Thyroid gland (tissue), 4 donors: ENCODE data around the gene ATP2A1. TPM values are rescaled to one million over a fixed set of nuclear protein-coding genes. Genes with fewer than 3 reads are reported as not detected.

ENCODE experiments used
- DNase-seq, 2 donors: peaks; one replicate each; pipeline ENCODE4 v3.0.0-alpha.2; 2019
- H3K27ac ChIP-seq, 3 donors: fragments of 200-600 bp; sonication (generic); 1 replicate in 2 of 3; 2 replicates in 1 of 3; pipeline ENCODE4 v1.5.1; 2016 to 2019; ENCODE audit warnings: mild to moderate bottlenecking in 1 of 3, moderate library complexity in 1 of 3
- H3K27me3 ChIP-seq: fragments of 200-600 bp; sonication (generic); one replicate; pipeline ENCODE4 v1.5.1; 2019
- H3K36me3 ChIP-seq, 2 donors: fragments of 200-600 bp; sonication (generic); one replicate each; pipeline ENCODE4 v1.5.1; 2016 to 2019
- H3K4me1 ChIP-seq, 2 donors: fragments of 200-600 bp; sonication (generic); one replicate each; pipeline ENCODE4 v1.5.1; 2017 to 2019
- H3K4me3 ChIP-seq, 3 donors: fragments of 200-600 bp; sonication (generic); replicated peaks in 1 of 3; 1 replicate in 2 of 3; 2 replicates in 1 of 3; pipeline ENCODE4 v1.5.1; 2016; ENCODE audit warnings: mild to moderate bottlenecking in 1 of 3
- H3K9me3 ChIP-seq: fragments of 200-600 bp; sonication (generic); one replicate; pipeline ENCODE4 v1.5.1; 2017
- CTCF ChIP-seq, 6 experiments: fragments of 200-600 bp in 3 of 6; fragments of 450-650 bp in 3 of 6; sonication (generic) in 3 of 6; IDR thresholded peaks; one replicate each; pipeline ENCODE4 v1.5.1; 2016 to 2019; ENCODE audit warnings: antibody characterized with exemption in 6 of 6, mild to moderate bottlenecking in 2 of 6, inconsistent platforms in 1 of 6, moderate library complexity in 1 of 6
- POLR2A ChIP-seq, 2 donors: fragments of 450-650 bp; IDR thresholded peaks; one replicate each; pipeline ENCODE4 v1.6.1; 2017; ENCODE audit warnings: antibody characterized with exemption in 2 of 2, mild to moderate bottlenecking in 2 of 2, moderate library complexity in 1 of 2
- WGBS, 2 donors: methylation state at CpG; one replicate each; pipeline ENCODE4 v1.1.5; 2017; 5-methylcytosine and 5-hydroxymethylcytosine counted together
- intact Hi-C: fragments of 100-400 bp; cut with DNase I; formaldehyde crosslinking; loops from one replicate; pipeline ENCODE4 v1.15.1; 2023
- total RNA-seq, 4 donors: library from RNA; depleted of rRNA; stranded (reverse); fragments of >200 nt; gene quantifications; one replicate each; pipeline ENCODE4 v1.2.3, GENCODE V29; 2016

Gene ATP2A1
- total RNA-seq, 4 donors from 2014 or later: 0.27 to 2.7 (median 2.3) TPM; not detected in 1

- intact Hi-C loops: no loop called here
- 86 to 91% methylated on average over 3 of the region's 3 CpGs for WGBS, 2 donors
- no peak for TF ChIP-seq POLR2A (IDR thresholded peaks at IDR 0.05)
- no peak for TF ChIP-seq CTCF (IDR thresholded peaks at IDR 0.05)
Observed at GRCh38 chr16:28930203-28930602, 51.9 kb downstream of the ATP2A1 start.

GRCh38 chr16:28930652-28931051 is 52.4 kb downstream of the ATP2A1 start:
- 80% methylated on average over 3 of the region's 3 CpGs for WGBS, 2 donors
- Histone ChIP-seq H3K27ac (no peak overlapping the region), H3K36me3 (no peaks in the 10 kb centered on the region), H3K4me1 (no peaks in the 10 kb centered on the region), H3K27me3 (no peaks in the 10 kb centered on the region), H3K4me3 (no peak overlapping the region), H3K9me3 (no peaks in the 10 kb centered on the region)
- DNase-seq: no peak
- no peak for TF ChIP-seq POLR2A (IDR thresholded peaks at IDR 0.05)
- no peak for TF ChIP-seq CTCF (IDR thresholded peaks at IDR 0.05)
- intact Hi-C loops: no loop called here

More at GRCh38 chr16:28930203-28930602, 51.9 kb downstream of the ATP2A1 start:
- no peak for DNase-seq
- Histone ChIP-seq H3K36me3 (no peaks in the 10 kb centered on the region), H3K27ac (no peak overlapping the region), H3K4me3 (no peak overlapping the region), H3K27me3 (no peaks in the 10 kb centered on the region), H3K4me1 (no peaks in the 10 kb centered on the region), H3K9me3 (no peaks in the 10 kb centered on the region)

- TF ChIP-seq CTCF (IDR thresholded peaks at IDR 0.05): no peak
- TF ChIP-seq POLR2A (IDR thresholded peaks at IDR 0.05): no peak
- no peak for DNase-seq
- 86% methylated on average over 7 to 10 of the region's 10 CpGs for WGBS, 2 donors
- no peaks in the 10 kb centered on the region for H3K4me1 ChIP-seq
- no peak within 1 kb of the TSS for H3K27ac ChIP-seq
- H3K9me3 ChIP-seq: no peaks in the 10 kb centered on the region
- no peaks in the 10 kb centered on the region for H3K27me3 ChIP-seq
- H3K4me3 ChIP-seq: no peak within 1 kb of the TSS
- intact Hi-C loops: no loop called here
- no peaks in the 10 kb centered on the region for H3K36me3 ChIP-seq
Observed at GRCh38 chr16:28931801-28932225, 53.5 kb downstream of the ATP2A1 start, which contains the start of gene CD19. TSS of gene CD19 (plus strand) at chr16:28931971. CDS start at chr16:28932001, 30 bp downstream.

- no peak overlapping the region for H3K4me3 ChIP-seq
- H3K9me3 ChIP-seq: no peaks in the 10 kb centered on the region
- no peak for TF ChIP-seq POLR2A (IDR thresholded peaks at IDR 0.05)
- H3K36me3 ChIP-seq: no peaks in the 10 kb centered on the region
- no peak for DNase-seq
- intact Hi-C loops: no loop called here
- 83 to 85% methylated on average over 20 of the region's 20 CpGs for WGBS, 2 donors
- H3K27me3 ChIP-seq: no peaks in the 10 kb centered on the region
- no peak overlapping the region for H3K27ac ChIP-seq
- H3K4me1 ChIP-seq: no peaks in the 10 kb centered on the region
Observed at GRCh38 chr16:28932339-28933141, 54.3 kb downstream of the ATP2A1 start.

GRCh38 chr16:28933171-28933570 is 54.9 kb downstream of the ATP2A1 start:
- TF ChIP-seq CTCF (IDR thresholded peaks at IDR 0.05) (no peak), POLR2A (IDR thresholded peaks at IDR 0.05) (no peak)
- WGBS, 2 donors: 51 to 59% methylated on average over 8 of the region's 8 CpGs
- intact Hi-C loops: no loop called here
- H3K4me1 ChIP-seq: no peaks in the 10 kb centered on the region
- no peaks in the 10 kb centered on the region for H3K27me3 ChIP-seq
- no peak overlapping the region for H3K27ac ChIP-seq
- H3K9me3 ChIP-seq: no peaks in the 10 kb centered on the region
- no peak overlapping the region for H3K4me3 ChIP-seq
- DNase-seq: no peak
- H3K36me3 ChIP-seq: no peaks in the 10 kb centered on the region
